Measurements from ENCODE around the gene NTNG2.

NTNG2 gene

DNA sequence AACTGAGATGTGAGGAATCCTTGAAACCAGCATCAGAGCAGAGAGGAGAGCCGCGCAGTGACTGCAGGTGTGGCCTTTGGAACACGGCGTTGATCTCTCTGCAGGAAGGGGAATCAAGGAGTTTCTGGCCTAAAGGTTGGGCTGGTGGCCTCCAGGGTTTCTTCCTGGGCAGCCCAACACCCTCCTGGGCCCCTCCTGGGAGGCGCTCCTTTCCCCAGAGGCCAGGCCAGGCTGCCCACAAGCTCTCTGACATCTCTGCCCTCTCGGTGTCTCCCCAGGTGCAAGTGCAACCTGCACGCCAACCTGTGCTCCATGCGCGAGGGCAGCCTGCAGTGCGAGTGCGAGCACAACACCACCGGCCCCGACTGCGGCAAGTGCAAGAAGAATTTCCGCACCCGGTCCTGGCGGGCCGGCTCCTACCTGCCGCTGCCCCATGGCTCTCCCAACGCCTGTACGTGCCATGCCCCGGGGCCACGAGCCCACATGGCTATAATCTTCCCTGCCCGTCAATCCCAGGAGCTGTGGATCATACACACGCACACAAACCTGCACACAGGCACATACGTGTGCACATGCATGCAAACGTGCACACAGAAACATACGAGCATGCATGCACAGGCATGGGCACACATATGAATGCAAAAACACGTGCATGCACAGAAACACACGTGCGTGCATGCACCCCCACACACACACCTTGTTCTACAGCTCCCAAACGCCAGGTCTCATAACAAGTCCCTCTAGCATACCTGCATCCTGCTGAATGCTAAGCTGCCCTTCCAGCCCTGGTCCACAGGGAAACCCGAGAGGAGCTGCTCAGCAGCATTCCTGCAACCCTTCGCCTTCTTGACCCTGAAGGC lies 64.9 kb downstream of the NTNG2 start:
- TF ChIP-seq ARNTL (CRISPR knock-in tag; IDR thresholded peaks at IDR 0.05; ENCODE audit: borderline replicate concordance, low read depth) (no peak), ZFP30 (CRISPR knock-in tag; IDR thresholded peaks at IDR 0.05) (no peak), BACH2 (CRISPR knock-in tag; IDR thresholded peaks at IDR 0.05; ENCODE audit: borderline replicate concordance) (no peak)
- TF ChIP-seq, protein P1, sequence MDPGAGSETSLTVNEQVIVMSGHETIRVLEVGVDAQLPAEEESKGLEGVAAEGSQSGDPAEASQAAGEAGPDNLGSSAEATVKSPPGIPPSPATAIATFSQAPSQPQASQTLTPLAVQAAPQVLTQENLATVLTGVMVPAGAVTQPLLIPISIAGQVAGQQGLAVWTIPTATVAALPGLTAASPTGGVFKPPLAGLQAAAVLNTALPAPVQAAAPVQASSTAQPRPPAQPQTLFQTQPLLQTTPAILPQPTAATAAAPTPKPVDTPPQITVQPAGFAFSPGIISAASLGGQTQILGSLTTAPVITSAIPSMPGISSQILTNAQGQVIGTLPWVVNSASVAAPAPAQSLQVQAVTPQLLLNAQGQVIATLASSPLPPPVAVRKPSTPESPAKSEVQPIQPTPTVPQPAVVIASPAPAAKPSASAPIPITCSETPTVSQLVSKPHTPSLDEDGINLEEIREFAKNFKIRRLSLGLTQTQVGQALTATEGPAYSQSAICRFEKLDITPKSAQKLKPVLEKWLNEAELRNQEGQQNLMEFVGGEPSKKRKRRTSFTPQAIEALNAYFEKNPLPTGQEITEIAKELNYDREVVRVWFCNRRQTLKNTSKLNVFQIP (CRISPR knock-in tag; IDR thresholded peaks at IDR 0.05; ENCODE audit: borderline replicate concordance, low read depth) = no peak

DNA sequence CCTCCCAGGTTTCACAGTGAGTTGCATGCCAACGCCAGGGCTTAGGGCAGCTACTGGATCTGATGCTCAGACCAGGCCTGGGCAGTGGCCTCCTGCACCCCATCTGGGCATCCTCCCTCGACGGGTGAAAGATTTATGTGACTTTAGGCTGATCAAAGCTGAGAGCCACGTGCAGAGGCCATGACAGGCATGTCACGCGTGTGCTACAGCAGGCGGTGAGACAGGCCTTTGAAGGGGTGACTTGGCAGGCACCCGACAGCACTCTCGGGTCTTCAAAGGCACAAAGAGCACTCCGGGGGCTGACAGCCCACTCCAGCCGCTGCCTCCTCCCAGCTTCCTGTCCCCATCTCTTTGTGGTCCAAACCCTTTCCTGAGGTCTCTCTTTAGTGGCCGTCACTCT lies 66.2 kb downstream of the NTNG2 start:
- ATAC-seq = no peak

More for the DNA sequence above, 64.9 kb downstream of the NTNG2 start:
- ATAC-seq = no peak

DNA sequence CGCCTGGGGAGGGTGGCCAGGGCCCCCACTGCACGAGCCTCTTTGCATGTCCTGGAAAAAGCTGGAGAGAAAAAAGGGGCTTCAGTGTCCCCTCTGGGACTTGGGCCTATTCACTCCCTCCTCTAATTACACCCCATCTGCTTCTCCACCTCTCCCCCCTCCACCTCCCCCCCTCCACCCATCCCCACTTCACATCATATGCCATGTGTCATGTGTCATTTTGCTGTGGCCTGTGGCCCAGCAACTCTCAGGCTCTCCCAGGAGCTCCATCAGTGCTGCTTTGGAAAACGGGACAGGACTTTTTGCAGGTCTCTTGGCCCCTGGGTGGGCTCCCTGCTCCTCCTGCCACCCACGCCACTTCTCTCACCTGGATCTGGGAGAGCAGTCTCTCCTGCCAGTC lies 68.7 kb downstream of the NTNG2 start:
- ATAC-seq = no peak
- no peak for TF ChIP-seq GLIS3 (CRISPR knock-in tag; IDR thresholded peaks at IDR 0.05)
- TF ChIP-seq, protein P2, sequence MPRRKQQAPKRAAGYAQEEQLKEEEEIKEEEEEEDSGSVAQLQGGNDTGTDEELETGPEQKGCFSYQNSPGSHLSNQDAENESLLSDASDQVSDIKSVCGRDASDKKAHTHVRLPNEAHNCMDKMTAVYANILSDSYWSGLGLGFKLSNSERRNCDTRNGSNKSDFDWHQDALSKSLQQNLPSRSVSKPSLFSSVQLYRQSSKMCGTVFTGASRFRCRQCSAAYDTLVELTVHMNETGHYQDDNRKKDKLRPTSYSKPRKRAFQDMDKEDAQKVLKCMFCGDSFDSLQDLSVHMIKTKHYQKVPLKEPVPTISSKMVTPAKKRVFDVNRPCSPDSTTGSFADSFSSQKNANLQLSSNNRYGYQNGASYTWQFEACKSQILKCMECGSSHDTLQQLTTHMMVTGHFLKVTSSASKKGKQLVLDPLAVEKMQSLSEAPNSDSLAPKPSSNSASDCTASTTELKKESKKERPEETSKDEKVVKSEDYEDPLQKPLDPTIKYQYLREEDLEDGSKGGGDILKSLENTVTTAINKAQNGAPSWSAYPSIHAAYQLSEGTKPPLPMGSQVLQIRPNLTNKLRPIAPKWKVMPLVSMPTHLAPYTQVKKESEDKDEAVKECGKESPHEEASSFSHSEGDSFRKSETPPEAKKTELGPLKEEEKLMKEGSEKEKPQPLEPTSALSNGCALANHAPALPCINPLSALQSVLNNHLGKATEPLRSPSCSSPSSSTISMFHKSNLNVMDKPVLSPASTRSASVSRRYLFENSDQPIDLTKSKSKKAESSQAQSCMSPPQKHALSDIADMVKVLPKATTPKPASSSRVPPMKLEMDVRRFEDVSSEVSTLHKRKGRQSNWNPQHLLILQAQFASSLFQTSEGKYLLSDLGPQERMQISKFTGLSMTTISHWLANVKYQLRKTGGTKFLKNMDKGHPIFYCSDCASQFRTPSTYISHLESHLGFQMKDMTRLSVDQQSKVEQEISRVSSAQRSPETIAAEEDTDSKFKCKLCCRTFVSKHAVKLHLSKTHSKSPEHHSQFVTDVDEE (CRISPR knock-in tag; IDR thresholded peaks at IDR 0.05) = no peak

More for the DNA sequence above, 66.2 kb downstream of the NTNG2 start:
- TF ChIP-seq ISL1 (CRISPR knock-in tag; IDR thresholded peaks at IDR 0.05) = no peak
- no peak for TF ChIP-seq ZFP3 (CRISPR knock-in tag; IDR thresholded peaks at IDR 0.05)
- no peak for TF ChIP-seq ZNF70 (CRISPR knock-in tag; IDR thresholded peaks at IDR 0.05)
- TF ChIP-seq, protein P1 (CRISPR knock-in tag; IDR thresholded peaks at IDR 0.05; ENCODE audit: borderline replicate concordance, low read depth) = no peak
- TF ChIP-seq ZFP30 (CRISPR knock-in tag; IDR thresholded peaks at IDR 0.05) = no peak
- TF ChIP-seq, protein P2 (CRISPR knock-in tag; IDR thresholded peaks at IDR 0.05) = no peak
- no peak for TF ChIP-seq BACH2 (CRISPR knock-in tag; IDR thresholded peaks at IDR 0.05; ENCODE audit: borderline replicate concordance)
- TF ChIP-seq ZNF565 (CRISPR knock-in tag; conservative IDR thresholded peaks at IDR 0.05; ENCODE audit: low read depth) = no peak
- no peak for TF ChIP-seq ZC3H10 (CRISPR knock-in tag; IDR thresholded peaks at IDR 0.05)
- TF ChIP-seq TOX (CRISPR knock-in tag; IDR thresholded peaks at IDR 0.05; ENCODE audit: borderline replicate concordance) = no peak
- TF ChIP-seq GLIS3 (CRISPR knock-in tag; IDR thresholded peaks at IDR 0.05) = no peak
- no peak for TF ChIP-seq ARNTL (CRISPR knock-in tag; IDR thresholded peaks at IDR 0.05; ENCODE audit: borderline replicate concordance, low read depth)
- TF ChIP-seq, protein P3, sequence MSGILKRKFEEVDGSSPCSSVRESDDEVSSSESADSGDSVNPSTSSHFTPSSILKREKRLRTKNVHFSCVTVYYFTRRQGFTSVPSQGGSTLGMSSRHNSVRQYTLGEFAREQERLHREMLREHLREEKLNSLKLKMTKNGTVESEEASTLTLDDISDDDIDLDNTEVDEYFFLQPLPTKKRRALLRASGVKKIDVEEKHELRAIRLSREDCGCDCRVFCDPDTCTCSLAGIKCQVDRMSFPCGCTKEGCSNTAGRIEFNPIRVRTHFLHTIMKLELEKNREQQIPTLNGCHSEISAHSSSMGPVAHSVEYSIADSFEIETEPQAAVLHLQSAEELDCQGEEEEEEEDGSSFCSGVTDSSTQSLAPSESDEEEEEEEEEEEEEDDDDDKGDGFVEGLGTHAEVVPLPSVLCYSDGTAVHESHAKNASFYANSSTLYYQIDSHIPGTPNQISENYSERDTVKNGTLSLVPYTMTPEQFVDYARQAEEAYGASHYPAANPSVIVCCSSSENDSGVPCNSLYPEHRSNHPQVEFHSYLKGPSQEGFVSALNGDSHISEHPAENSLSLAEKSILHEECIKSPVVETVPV (CRISPR knock-in tag; IDR thresholded peaks at IDR 0.05) = no peak
- no peak for TF ChIP-seq TCF4 (CRISPR knock-in tag; IDR thresholded peaks at IDR 0.05; ENCODE audit: borderline replicate concordance)
- TF ChIP-seq PPARA (CRISPR knock-in tag; IDR thresholded peaks at IDR 0.05; ENCODE audit: borderline replicate concordance) = no peak
- no peak for TF ChIP-seq ZNF8 (CRISPR knock-in tag; IDR thresholded peaks at IDR 0.05)
- TF ChIP-seq, protein P4, sequence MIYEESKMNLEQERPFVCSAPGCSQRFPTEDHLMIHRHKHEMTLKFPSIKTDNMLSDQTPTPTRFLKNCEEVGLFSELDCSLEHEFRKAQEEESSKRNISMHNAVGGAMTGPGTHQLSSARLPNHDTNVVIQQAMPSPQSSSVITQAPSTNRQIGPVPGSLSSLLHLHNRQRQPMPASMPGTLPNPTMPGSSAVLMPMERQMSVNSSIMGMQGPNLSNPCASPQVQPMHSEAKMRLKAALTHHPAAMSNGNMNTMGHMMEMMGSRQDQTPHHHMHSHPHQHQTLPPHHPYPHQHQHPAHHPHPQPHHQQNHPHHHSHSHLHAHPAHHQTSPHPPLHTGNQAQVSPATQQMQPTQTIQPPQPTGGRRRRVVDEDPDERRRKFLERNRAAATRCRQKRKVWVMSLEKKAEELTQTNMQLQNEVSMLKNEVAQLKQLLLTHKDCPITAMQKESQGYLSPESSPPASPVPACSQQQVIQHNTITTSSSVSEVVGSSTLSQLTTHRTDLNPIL (CRISPR knock-in tag; IDR thresholded peaks at IDR 0.05; ENCODE audit: low read depth) = no peak
